ENCODE results near the gene ANKDD1B.

ANKDD1B gene

GRCh38 chr5:75614176-75614575 is 2.9 kb downstream of the ANKDD1B start:
- TF ChIP-seq CTCF (IDR thresholded peaks at IDR 0.05; ENCODE audit: low read depth, low read length) = no peak
- in situ Hi-C loops (cut with HindIII; ENCODE audit: low sequenced_read_pairs) = no loop called here
- H3K4me3 ChIP-seq (ENCODE audit: low read depth, low read length) = no peak overlapping the region
- no peak for DNase-seq (ENCODE audit: low read depth, low spot score)

GRCh38 chr5:75616371-75616881 is 5.2 kb downstream of the ANKDD1B start:
- DNase-seq (ENCODE audit: low read depth, low spot score) = no peak
- no peak for TF ChIP-seq CTCF (IDR thresholded peaks at IDR 0.05; ENCODE audit: low read depth, low read length)
- in situ Hi-C loops (cut with HindIII; ENCODE audit: low sequenced_read_pairs) = no loop called here
- no peak overlapping the region for H3K4me3 ChIP-seq (ENCODE audit: low read depth, low read length)

GRCh38 chr5:75616971-75617621 is 5.8 kb downstream of the ANKDD1B start:
- DNase-seq (ENCODE audit: low read depth, low spot score) = no peak
- in situ Hi-C loops (cut with HindIII; ENCODE audit: low sequenced_read_pairs) = no loop called here
- TF ChIP-seq CTCF (IDR thresholded peaks at IDR 0.05; ENCODE audit: low read depth, low read length) = no peak
- H3K4me3 ChIP-seq (ENCODE audit: low read depth, low read length) = no peak overlapping the region

GRCh38 chr5:75617736-75618352 is 6.6 kb downstream of the ANKDD1B start:
- in situ Hi-C loops (cut with HindIII; ENCODE audit: low sequenced_read_pairs) = no loop called here
- H3K4me3 ChIP-seq (ENCODE audit: low read depth, low read length) = no peak overlapping the region
- TF ChIP-seq CTCF (IDR thresholded peaks at IDR 0.05; ENCODE audit: low read depth, low read length) = no peak
- peak; percentile 56 for DNase-seq (ENCODE audit: low read depth, low spot score)

- in situ Hi-C loops (cut with HindIII; ENCODE audit: low sequenced_read_pairs) = no loop called here
- no peak overlapping the region for H3K4me3 ChIP-seq (ENCODE audit: low read depth, low read length)
- no peak for TF ChIP-seq CTCF (IDR thresholded peaks at IDR 0.05; ENCODE audit: low read depth, low read length)
These were observed 9.1 kb downstream of the ANKDD1B start for GRCh38 chr5:75620184-75620959.

GRCh38 chr5:75622564-75622963 is 11.3 kb downstream of the ANKDD1B start:
- TF ChIP-seq CTCF (IDR thresholded peaks at IDR 0.05; ENCODE audit: low read depth, low read length) = no peak

More at GRCh38 chr5:75620184-75620959, 9.1 kb downstream of the ANKDD1B start:
- DNase-seq (ENCODE audit: low read depth, low spot score) = no peak

More at GRCh38 chr5:75622564-75622963, 11.3 kb downstream of the ANKDD1B start:
- in situ Hi-C loops (cut with HindIII; ENCODE audit: low sequenced_read_pairs) = no loop called here
- no peak overlapping the region for H3K4me3 ChIP-seq (ENCODE audit: low read depth, low read length)
- no peak for DNase-seq (ENCODE audit: low read depth, low spot score)

Measured in astrocyte of the spinal cord (primary cell).